Measurements from ENCODE around the gene TMTC1.

The TMTC1 gene

GRCh38 chr12:29738365-29738764, 45.4 kb downstream of the TMTC1 start:
- no peak for DNase-seq

- DNase-seq, result no peak
Measured at GRCh38 chr12:29737644-29738043, 46.1 kb downstream of the TMTC1 start.

- DNase-seq, result no peak
Measured at GRCh38 chr12:29735604-29736003, 48.1 kb downstream of the TMTC1 start.

DNA sequence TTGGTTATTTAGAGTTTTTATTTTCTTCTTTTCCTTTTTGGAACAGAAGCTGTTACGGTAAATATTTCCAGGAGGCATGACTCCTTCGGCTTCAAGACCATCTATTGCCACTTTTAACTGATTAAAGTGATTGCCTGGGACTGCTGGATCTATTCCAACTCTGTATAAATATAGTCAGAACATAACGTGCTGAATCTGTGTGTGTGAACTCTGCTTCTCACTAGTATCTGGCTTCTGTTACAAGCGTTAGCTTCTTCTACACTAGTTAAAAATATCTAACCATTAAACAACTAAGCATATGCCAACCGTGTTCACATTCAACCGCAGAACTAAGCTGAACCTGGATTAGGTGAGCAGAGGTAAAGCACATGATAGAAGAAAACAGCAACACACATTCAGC, 49.0 kb downstream of the TMTC1 start:
- DNase-seq, result no peak

- DNase-seq, result no peak
Measured at GRCh38 chr12:29734305-29734704, 49.4 kb downstream of the TMTC1 start.

DNA sequence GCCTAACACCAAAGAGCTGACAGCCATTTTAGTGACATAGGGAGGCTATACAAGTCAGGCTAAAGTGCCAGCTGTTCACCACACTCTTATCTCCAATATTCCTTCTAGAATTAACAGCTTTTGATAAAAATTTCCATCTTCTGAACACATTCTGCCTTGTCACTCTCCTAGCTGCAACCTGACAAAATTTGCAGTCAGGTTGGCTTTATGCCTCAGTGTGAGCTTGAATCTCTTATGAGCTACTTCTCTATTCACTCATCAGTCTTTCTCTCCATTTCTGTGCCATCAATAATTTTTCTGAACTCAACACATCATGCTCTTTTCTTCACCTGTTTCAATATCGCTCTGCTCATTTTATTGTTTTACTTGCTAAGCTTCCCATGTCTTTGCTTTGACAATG, 50.2 kb downstream of the TMTC1 start:
- no peak for DNase-seq

DNA sequence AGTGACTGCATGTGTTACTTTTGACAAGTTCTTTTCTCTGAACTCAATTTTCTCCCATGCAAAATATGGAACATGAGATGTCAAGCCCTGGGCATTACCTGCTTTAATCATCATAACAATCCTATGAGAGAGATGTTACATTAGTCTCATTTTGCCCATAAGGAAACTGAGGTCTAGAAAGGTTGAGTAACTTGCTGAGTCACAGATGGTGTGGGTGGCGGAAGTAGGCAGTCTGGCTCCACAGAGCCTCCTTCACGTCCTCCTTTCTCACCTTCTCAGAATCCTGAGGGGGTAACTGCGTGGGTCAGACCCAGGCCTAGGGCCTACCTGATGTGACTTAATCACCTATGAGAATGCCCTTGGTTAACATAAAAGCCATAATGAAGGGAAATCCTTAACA, 50.7 kb downstream of the TMTC1 start:
- DNase-seq, result no peak

DNA sequence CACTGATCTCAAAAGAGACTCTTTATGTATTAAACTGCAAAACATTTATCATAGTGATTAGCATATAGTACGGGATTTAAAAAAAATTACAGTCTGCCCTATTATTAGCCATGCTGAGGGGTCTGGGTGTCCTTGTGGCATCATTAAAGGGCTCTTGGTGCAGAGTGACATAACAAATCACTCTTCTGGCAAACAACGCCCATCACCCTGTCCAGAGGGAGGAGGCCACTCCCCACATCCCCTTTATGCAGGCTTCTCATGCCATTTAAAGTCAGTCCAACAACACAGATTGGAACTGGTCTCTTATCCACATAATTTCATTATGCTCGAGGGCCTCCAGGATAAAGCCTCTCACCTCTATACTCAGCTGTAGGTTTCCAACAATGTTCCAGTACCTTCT, 51.1 kb downstream of the TMTC1 start:
- no peak for DNase-seq

GRCh38 chr12:29732191-29732590, 51.6 kb downstream of the TMTC1 start:
- no peak for DNase-seq

DNA sequence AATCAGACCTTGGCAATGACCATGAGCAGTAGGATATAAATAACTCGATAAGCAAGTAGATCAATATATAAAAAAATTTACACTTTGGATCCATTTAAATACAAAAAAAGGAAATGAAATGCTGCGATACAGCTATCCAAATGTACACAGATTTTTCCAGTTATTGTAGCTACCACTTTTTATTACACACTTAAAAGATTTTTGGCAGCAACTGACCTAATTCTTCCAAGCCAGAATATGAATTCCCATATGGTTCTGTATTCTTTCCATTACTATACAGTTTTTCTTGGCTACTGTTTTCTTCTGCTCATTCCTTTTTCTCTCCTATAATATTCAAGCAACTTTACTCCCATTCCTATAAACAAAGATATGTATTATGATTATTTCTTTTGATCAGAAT, 52.2 kb downstream of the TMTC1 start:
- DNase-seq, result no peak

DNA sequence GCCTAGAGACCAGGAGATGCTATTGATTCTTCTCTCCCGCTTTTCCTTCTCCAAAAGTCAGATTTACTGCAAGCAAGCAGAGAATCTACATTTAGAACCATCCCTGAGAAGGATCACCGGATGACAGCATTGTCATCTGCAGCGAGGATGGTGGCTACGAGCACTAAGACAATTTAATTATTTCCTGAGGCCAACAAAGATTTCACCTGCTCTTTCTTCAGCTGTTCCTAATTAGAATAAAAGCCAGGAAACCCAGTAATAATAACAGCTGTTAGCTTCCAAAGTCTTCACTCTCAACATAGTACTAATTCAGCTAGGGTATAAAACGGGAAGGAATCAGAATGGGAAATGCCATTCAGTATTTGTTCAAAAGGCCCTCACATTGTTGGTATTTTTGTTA, 53.3 kb downstream of the TMTC1 start:
- no peak for DNase-seq

DNA sequence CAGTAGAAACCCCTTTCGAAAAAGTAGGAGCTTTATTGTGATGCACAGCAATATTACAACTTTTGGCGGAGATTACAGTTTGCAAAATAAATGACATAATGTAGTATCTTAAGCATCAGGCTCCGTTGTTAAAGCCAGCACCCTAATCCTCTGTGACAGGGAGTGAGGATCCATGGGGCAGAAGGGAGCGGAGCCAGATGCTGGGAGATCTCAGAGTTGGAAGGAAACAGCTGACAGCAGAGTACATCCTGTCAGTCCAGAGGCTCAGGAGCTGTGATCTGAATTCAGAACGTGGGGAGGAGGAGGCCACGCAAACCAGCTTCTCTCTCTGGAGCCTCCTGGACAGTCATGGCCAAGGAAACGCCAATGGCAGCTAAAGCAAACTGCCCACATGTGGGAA, 55.7 kb downstream of the TMTC1 start:
- no peak for DNase-seq

DNA sequence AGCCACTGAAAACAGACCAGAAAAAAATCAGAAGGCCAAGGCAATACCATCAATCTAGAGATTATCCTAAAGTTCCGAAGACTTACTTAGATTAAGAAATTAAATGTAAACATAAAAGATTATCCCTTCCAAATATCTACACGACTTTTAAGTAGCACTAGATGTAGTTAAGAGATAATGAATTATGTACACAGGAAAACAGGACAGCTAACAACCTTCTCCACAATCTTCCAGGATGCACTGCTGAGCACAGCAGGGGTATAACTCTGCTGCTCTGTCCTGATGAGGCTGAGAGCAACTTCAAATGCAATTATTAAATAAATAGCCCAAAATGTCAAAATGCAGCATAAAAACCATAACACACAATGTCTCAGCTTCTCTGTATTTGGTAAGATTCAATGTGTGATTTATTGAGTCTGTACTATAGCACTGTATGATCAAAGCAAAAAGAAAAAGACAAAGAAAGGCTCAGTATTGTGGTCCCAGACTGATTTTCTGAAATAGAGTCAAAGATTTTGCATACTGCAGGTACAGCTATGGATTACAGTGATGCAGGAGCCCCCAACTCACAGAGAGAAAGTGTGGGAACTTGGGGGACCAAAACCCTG, 56.9 kb downstream of the TMTC1 start:
- no peak for DNase-seq

GRCh38 chr12:29726321-29726692, 57.4 kb downstream of the TMTC1 start:
- peak; percentile 39 for DNase-seq

DNA sequence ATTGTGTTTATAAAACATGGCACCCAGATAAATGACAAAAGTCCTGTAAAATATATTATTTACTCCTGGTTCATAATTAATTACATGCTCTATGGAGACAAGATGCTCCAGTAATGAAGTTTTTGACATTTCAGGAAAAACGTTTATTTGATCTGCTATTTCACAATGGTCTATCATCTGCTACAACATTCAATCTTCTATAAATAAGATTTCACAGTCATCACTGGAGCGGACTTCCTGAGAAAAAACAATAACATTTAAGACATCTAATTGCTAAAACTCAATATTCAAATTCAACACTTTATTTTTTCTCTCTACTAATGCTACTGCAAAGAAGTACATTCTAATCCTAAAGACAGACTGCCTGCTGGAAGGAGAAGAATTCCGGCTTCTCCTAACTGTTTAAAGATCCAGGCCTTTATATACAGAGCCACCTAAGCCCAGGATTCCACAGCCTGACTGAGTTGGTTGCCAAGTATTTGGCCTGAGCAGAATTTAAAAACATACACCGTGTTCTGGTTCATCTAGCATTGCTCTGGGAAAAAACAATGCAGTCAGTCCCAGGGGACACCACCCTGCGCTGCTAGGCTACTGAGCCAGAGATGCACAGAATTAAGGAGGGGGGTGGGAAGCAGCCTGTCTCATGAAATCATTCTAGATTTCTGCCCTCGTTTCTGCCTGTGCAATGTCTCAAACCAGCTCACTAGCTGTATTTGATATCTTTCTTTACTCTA, 58.0 kb downstream of the TMTC1 start:
- no peak for DNase-seq

- no peak for DNase-seq
Measured at GRCh38 chr12:29722164-29722563, 61.6 kb downstream of the TMTC1 start.

GRCh38 chr12:29719381-29719780, 64.4 kb downstream of the TMTC1 start:
- DNase-seq, result no peak

DNA sequence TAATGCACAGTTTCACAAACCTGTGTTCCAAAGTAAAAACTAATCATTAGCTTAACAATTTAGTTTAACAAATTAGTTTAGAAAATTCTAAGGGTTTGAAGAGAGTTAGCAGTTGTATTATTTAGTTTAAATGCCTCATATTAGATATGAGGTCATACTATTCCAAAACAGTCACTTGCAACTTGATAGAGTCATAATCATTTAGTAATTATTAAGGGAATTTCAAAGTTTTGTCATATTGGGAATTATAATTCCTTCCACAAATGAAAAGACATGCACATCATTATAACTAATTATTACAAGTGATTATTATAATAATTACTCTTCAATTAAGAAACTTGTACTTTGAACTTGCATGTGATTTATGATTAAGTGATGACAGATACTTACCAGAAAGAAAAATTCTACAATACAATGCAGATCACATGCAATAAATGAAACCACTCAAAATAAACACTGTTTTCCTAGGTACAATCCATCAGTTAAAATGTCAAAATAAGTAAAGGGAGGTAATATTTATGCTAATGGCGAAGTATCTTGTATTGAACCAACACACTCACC, 66.1 kb downstream of the TMTC1 start:
- no peak for DNase-seq

GRCh38 chr12:29714966-29715365, 68.8 kb downstream of the TMTC1 start:
- DNase-seq, result no peak

DNA sequence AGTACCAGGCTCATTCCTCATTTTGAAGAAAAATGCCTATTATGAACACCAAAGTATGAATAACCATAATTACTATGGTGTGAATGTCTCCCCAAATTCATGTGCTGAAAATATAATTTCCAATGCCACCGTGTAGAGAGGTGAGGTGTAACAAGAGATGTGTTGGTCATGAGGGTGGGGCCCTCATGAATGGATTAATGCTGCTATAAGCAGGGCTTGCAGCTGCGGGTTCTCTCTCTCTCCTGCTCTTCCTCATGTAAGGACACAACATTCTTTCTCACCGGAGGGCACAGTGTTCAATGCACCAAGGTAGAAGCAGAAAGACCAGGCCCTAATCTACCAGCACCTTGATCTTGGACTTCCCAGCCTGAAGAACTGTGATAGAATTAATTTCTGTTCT, 70.0 kb downstream of the TMTC1 start:
- DNase-seq, result no peak

DNA sequence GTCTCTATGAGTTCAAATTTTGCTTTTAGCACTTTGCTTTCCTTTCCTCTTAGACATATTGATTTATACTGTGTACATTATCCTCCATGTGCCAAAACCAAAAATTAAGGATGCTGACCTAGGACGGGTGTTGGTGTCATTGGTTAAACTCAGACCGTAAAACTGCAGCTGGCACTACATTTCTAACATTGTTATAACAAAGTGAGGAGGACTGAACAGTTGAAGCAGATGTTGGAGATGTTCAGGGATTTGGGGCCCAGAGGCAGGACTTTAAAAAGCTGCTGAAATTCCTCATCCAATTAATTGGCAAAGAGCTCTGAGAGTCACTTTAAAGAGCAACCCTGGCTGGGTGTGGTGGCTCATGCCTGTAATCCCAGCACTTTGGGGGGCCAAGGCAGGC, 72.4 kb downstream of the TMTC1 start:
- no peak for DNase-seq

- peak; percentile 72 for DNase-seq
Measured at GRCh38 chr12:29710104-29710503, 73.6 kb downstream of the TMTC1 start.

DNA sequence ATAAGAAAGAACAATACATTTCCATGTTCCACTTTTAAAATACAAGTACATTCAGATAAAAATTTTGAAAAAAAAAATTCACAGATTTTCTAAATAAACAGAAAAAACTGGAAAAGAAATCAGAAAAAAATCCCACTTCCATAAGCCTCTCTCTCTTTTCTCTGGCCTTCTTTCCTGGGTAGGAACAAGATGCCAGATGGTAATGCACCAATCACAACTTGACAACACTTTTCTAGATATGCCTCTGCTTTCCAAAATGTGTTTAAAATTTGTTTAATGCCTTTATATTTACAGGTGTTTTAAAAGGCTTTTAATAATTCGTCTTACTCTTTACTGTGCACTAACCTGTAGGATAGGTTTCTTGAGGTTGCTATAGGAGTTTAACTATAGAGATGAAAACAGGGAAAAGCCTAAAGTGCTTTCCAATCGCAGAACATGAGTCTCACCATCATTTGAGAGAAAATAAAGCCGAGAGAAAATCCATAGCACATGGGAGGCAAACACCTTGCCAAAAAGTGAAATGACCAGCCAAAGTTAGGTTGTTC, 74.2 kb downstream of the TMTC1 start:
- DNase-seq, result peak; percentile 64

DNA sequence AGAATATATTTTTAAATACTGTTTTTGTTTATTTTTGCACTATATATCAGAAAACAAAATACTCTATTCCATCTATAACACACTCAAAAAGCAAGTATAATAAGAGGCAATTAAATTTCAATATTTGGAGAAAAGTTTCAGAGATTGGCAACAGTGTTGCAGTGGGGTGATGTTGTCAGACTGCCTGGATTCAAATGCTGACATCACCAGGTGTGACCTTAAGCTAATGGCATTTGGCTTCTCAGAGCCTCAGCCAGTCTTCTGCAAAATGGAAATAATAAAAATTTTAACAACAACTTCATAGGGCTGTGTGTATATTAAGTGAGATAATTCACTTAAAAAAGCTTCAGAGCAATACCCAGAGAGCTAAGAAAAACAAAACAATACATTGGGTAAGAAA, 74.7 kb downstream of the TMTC1 start:
- DNase-seq, result no peak

- no peak for DNase-seq
Measured at GRCh38 chr12:29707846-29708245, 75.9 kb downstream of the TMTC1 start.

All from DMS 273 treated with DMSO at 0.1 percent for 48 hours (cell line).